Mesothelial cell of epicardium (in vitro differentiated cells): ENCODE results near the gene NHEJ1. TPM values are rescaled to one million over a fixed set of nuclear protein-coding genes. Genes with fewer than 3 reads are reported as not detected.

Experiments
- DNase-seq, 2 experiments: peaks; one replicate each; pipeline ENCODE4 v3.0.0; 2021; ENCODE audit warnings: low spot score in 2 of 2; ENCODE audit not compliant: unreplicated experiment in 2 of 2
- H3K27ac Mint-ChIP-seq: 2 replicates; pipeline ENCODE4 v1.8.0; 2021; ENCODE audit warnings: mixed read lengths
- H3K27me3 Mint-ChIP-seq: 2 replicates; pipeline ENCODE4 v1.8.0; 2021; ENCODE audit warnings: low read depth, mixed read lengths
- H3K36me3 Mint-ChIP-seq: 2 replicates; pipeline ENCODE4 v1.8.0; 2021; ENCODE audit warnings: mixed read lengths
- H3K4me1 Mint-ChIP-seq: 2 replicates; pipeline ENCODE4 v1.8.0; 2021; ENCODE audit warnings: mixed read lengths
- H3K4me3 Mint-ChIP-seq: 2 replicates; pipeline ENCODE4 v1.8.0; 2021; ENCODE audit warnings: mild to moderate bottlenecking, moderate library complexity, mixed read lengths
- H3K9me3 Mint-ChIP-seq: 2 replicates; pipeline ENCODE4 v1.8.0; 2021; ENCODE audit warnings: mixed read lengths
- CTCF ChIP-seq: fragments of 200-600 bp; sonication (generic); IDR thresholded peaks from one replicate; pipeline ENCODE4 v1.5.0; 2021; ENCODE audit warnings: antibody characterized with exemption; ENCODE audit not compliant: unreplicated experiment
- total RNA-seq: library from RNA; stranded (reverse); gene quantifications from 3 replicates; pipeline ENCODE4 v1.2.1, GENCODE V29; 2021

The NHEJ1 gene
- total RNA-seq, 1 donor from 2014 or later: 11.5 TPM

GRCh38 chr2:219172231-219173154 is 11.9 kb upstream of the NHEJ1 start:
- Mint-ChIP-seq H3K27me3 (no peaks in the 10 kb centered on the region), H3K36me3 (peaks cover 10% of the 10 kb centered on the region), H3K4me3 (no peak overlapping the region), H3K4me1 (peaks cover 17% of the 10 kb centered on the region), H3K9me3 (no peaks in the 10 kb centered on the region), H3K27ac (no peak overlapping the region)
- no peak for DNase-seq
- TF ChIP-seq CTCF: no peak

GRCh38 chr2:219171231-219171651 is 10.6 kb upstream of the NHEJ1 start:
- Mint-ChIP-seq H3K36me3 (peaks cover 10% of the 10 kb centered on the region), H3K4me1 (peaks cover 12% of the 10 kb centered on the region), H3K27me3 (no peaks in the 10 kb centered on the region), H3K27ac (peak overlapping the region; percentile 13), H3K9me3 (no peaks in the 10 kb centered on the region), H3K4me3 (no peak overlapping the region)
- peak; percentile 85 for TF ChIP-seq CTCF
- no peak for DNase-seq

GRCh38 chr2:219169930-219170654 is 9.5 kb upstream of the NHEJ1 start, which contains the start of gene SLC23A3:
Gene SLC23A3 (minus strand): TSS chr2:219170029. CDS start chr2:219169984, 45 bp downstream.
- Mint-ChIP-seq H3K4me3 (no peak within 1 kb of the TSS), H3K27ac (no peak within 1 kb of the TSS), H3K4me1 (peaks cover 4% of the 10 kb centered on the region), H3K27me3 (no peaks in the 10 kb centered on the region), H3K36me3 (peaks cover 10% of the 10 kb centered on the region), H3K9me3 (no peaks in the 10 kb centered on the region)
- no peak for DNase-seq
- no peak for TF ChIP-seq CTCF

- no peak overlapping the region for H3K27ac Mint-ChIP-seq
- H3K9me3 Mint-ChIP-seq: no peaks in the 10 kb centered on the region
- no peak for DNase-seq
- peaks cover under 1% of the 10 kb centered on the region for H3K27me3 Mint-ChIP-seq
- TF ChIP-seq CTCF: no peak
- peaks cover under 1% of the 10 kb centered on the region for H3K36me3 Mint-ChIP-seq
- peaks cover 2% of the 10 kb centered on the region for H3K4me1 Mint-ChIP-seq
- no peak overlapping the region for H3K4me3 Mint-ChIP-seq
Observed at GRCh38 chr2:219168932-219169331, 8.3 kb upstream of the NHEJ1 start.

GRCh38 chr2:219168526-219168925 is 7.9 kb upstream of the NHEJ1 start:
- Mint-ChIP-seq H3K27me3 (peaks cover 2% of the 10 kb centered on the region), H3K4me3 (no peak overlapping the region), H3K9me3 (no peaks in the 10 kb centered on the region), H3K36me3 (no peaks in the 10 kb centered on the region), H3K27ac (no peak overlapping the region), H3K4me1 (peaks cover 2% of the 10 kb centered on the region)
- DNase-seq: no peak
- TF ChIP-seq CTCF: no peak
